ENCODE measurements around the gene IP6K1. TPM values are rescaled to one million over a fixed set of nuclear protein-coding genes. Genes with fewer than 3 reads are reported as not detected.

Gene IP6K1
- total RNA-seq, 2 experiments from 2014 or later = 33.3 to 36.0 TPM

DNA sequence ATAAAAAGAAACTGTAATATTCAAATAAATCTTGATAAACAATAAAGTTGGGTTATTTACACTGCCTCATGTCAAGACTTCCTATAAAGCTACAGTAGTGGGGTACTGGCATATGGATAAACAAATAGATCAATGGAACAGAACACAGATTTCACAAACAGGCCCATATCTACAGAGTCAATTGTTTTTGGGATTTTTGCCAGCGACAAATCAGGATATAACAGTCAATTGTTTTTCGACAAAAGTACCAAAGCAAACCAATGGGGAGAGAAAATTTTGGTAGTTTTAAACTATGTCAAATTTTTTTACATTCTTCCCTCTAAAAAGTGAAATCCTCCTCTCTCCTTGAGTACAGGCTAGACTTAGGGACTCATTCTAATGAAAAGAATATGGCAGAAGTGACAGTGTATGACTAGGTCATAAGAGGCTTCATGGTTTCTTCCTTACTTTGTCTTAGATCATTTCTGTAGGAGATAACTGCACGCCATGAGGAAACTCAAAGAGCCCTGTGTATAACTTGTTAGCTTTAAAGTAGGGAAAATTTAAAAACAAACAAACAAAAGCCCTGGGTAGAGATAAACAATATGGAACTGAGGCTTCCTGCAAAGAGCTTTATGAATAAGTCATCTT, 16.9 kb downstream of the IP6K1 start:
- no peak overlapping the region for H3K27ac Mint-ChIP-seq
- TF ChIP-seq CTCF (IDR thresholded peaks at IDR 0.05) = no peak
- Histone ChIP-seq H3K27ac (ENCODE audit: low read depth in 1 of 2, low read length in 2 of 2) (no peak overlapping the region), H3K36me3 (ENCODE audit: insufficient read depth, low read length) (peaks cover 20% of the 10 kb centered on the region), H3K4me3 (ENCODE audit: low read length) (no peak overlapping the region), H3K27me3 (ENCODE audit: control insufficient read depth in 1 of 2, insufficient read depth in 2 of 2, low read length in 2 of 2) (no peaks in the 10 kb centered on the region), H3K9me3 (ENCODE audit: control insufficient read depth in 1 of 2, insufficient read depth in 1 of 2, low read length in 2 of 2) (no peaks in the 10 kb centered on the region), H3K4me1 (ENCODE audit: insufficient read depth, low read length) (peaks cover 7% of the 10 kb centered on the region)
- no peaks in the 10 kb centered on the region for H3K9me3 Mint-ChIP-seq
- no peak for DNase-seq
- ATAC-seq (ENCODE audit: poor library complexity) = no peak
- intact Hi-C loops (cut with DNase I, micrococcal nuclease) = no loop called here
- ChIA-PET CTCF (interaction anchor here (1.0 to 2.9 kb wide), 2 partner anchors 11 to 34 kb away, joined by 3 to 13 read pairs; partner anchors contain the start of gene INKA1), POLR2A (interaction anchor here (1.1 to 1.2 kb wide), 2 partner anchors 12 to 34 kb away, joined by 3 read pairs; partner anchors contain the start of gene INKA1)
- peaks cover 38% of the 10 kb centered on the region for H3K4me1 Mint-ChIP-seq (ENCODE audit: low read depth)
- no peaks in the 10 kb centered on the region for H3K27me3 Mint-ChIP-seq
- H3K4me3 Mint-ChIP-seq = no peak overlapping the region
- peaks cover 25% of the 10 kb centered on the region for H3K36me3 Mint-ChIP-seq (ENCODE audit: low read depth)

DNA sequence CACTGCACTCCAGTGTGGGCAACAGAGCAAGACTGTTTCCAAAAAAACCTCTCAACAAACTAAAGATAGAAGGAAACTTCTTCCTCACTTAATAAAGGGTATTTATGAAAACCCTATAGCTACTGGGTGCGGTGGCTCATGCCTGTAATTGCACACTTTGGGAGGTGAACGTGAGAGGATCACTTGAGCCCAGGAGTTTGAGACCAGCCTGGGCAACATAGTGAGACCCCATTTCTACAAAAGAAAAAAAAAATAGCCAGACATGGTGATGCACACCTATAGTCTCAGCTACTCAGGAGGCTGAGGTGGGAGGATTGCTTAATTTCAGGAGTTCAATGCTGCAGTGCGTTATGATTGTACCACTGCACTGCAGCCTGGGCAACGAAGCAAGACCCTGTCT, 22.4 kb downstream of the IP6K1 start:
- intact Hi-C loops (cut with DNase I, micrococcal nuclease) = no loop called here
- Mint-ChIP-seq H3K4me3 (no peak overlapping the region), H3K36me3 (ENCODE audit: low read depth) (peaks cover 26% of the 10 kb centered on the region), H3K9me3 (no peaks in the 10 kb centered on the region), H3K27me3 (no peaks in the 10 kb centered on the region), H3K4me1 (ENCODE audit: low read depth) (peaks cover 21% of the 10 kb centered on the region), H3K27ac (no peak overlapping the region)
- peaks cover 3% of the 10 kb centered on the region for H3K4me1 ChIP-seq (ENCODE audit: insufficient read depth, low read length)
- CTCF ChIA-PET = no interaction called here
- no peaks in the 10 kb centered on the region for H3K9me3 ChIP-seq (ENCODE audit: control insufficient read depth in 1 of 2, insufficient read depth in 1 of 2, low read length in 2 of 2)
- no peak for TF ChIP-seq CTCF (IDR thresholded peaks at IDR 0.05)
- DNase-seq (no peak), ATAC-seq (ENCODE audit: poor library complexity) (no peak)
- POLR2A ChIA-PET = no interaction called here
- H3K36me3 ChIP-seq (ENCODE audit: insufficient read depth, low read length) = peaks cover 18% of the 10 kb centered on the region
- H3K27me3 ChIP-seq (ENCODE audit: control insufficient read depth in 1 of 2, insufficient read depth in 2 of 2, low read length in 2 of 2) = no peaks in the 10 kb centered on the region
- no peak overlapping the region for H3K4me3 ChIP-seq (ENCODE audit: low read length)
- H3K27ac ChIP-seq (ENCODE audit: low read depth in 1 of 2, low read length in 2 of 2) = no peak overlapping the region

GRCh38 chr3:49761661-49762060, 24.7 kb downstream of the IP6K1 start:
- no peak overlapping the region for H3K4me3 ChIP-seq (ENCODE audit: low read length)
- H3K9me3 ChIP-seq (ENCODE audit: control insufficient read depth in 1 of 2, insufficient read depth in 1 of 2, low read length in 2 of 2) = no peaks in the 10 kb centered on the region
- DNase-seq (no peak), ATAC-seq (ENCODE audit: poor library complexity) (no peak)
- H3K36me3 Mint-ChIP-seq (ENCODE audit: low read depth) = peaks cover 33% of the 10 kb centered on the region
- TF ChIP-seq CTCF (IDR thresholded peaks at IDR 0.05) = no peak
- no peak overlapping the region for H3K4me3 Mint-ChIP-seq
- no peaks in the 10 kb centered on the region for H3K27me3 Mint-ChIP-seq
- POLR2A ChIA-PET = no interaction called here
- H3K9me3 Mint-ChIP-seq = no peaks in the 10 kb centered on the region
- H3K36me3 ChIP-seq (ENCODE audit: insufficient read depth, low read length) = peaks cover 14% of the 10 kb centered on the region
- CTCF ChIA-PET = no interaction called here
- peaks cover 3% of the 10 kb centered on the region for H3K4me1 ChIP-seq (ENCODE audit: insufficient read depth, low read length)
- H3K4me1 Mint-ChIP-seq (ENCODE audit: low read depth) = peaks cover 29% of the 10 kb centered on the region
- H3K27ac ChIP-seq (ENCODE audit: low read depth in 1 of 2, low read length in 2 of 2) = no peak overlapping the region
- no peaks in the 10 kb centered on the region for H3K27me3 ChIP-seq (ENCODE audit: control insufficient read depth in 1 of 2, insufficient read depth in 2 of 2, low read length in 2 of 2)
- intact Hi-C loops (cut with DNase I, micrococcal nuclease) = no loop called here
- no peak overlapping the region for H3K27ac Mint-ChIP-seq

Measured in CD4-positive, alpha-beta T cell (primary cell).